Measurements from ENCODE around the gene ETFB.

Gene ETFB

DNA sequence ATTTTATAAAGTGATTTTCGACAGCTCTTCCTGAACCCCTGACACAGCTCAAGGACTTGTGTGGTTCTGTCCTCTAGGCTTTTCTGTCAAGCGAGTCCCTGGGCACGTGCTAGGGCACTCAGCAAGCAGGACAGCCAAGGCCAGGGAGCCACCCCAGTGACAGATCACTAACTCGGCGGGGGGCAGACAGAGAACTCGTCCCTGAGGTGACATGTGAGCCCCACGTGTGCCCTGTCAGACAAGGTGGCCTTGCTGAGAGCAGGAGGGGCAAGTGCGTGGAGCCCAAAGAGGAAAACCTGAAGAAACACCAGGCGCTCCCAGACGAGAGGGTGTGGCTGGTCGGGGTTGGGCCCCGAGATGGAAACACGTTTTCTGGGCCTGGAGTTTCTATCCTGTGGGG, 4.9 kb downstream of the ETFB start:
- TF ChIP-seq, protein P1, sequence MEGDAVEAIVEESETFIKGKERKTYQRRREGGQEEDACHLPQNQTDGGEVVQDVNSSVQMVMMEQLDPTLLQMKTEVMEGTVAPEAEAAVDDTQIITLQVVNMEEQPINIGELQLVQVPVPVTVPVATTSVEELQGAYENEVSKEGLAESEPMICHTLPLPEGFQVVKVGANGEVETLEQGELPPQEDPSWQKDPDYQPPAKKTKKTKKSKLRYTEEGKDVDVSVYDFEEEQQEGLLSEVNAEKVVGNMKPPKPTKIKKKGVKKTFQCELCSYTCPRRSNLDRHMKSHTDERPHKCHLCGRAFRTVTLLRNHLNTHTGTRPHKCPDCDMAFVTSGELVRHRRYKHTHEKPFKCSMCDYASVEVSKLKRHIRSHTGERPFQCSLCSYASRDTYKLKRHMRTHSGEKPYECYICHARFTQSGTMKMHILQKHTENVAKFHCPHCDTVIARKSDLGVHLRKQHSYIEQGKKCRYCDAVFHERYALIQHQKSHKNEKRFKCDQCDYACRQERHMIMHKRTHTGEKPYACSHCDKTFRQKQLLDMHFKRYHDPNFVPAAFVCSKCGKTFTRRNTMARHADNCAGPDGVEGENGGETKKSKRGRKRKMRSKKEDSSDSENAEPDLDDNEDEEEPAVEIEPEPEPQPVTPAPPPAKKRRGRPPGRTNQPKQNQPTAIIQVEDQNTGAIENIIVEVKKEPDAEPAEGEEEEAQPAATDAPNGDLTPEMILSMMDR (IDR thresholded peaks at IDR 0.05; ENCODE audit: borderline replicate concordance, control extremely low read depth, extremely low read depth, insufficient read depth, missing control alignments), result no peak
- in situ Hi-C loops (cut with MboI; ENCODE audit: low sequenced_read_pairs, unreplicated experiment), result no loop called here

DNA sequence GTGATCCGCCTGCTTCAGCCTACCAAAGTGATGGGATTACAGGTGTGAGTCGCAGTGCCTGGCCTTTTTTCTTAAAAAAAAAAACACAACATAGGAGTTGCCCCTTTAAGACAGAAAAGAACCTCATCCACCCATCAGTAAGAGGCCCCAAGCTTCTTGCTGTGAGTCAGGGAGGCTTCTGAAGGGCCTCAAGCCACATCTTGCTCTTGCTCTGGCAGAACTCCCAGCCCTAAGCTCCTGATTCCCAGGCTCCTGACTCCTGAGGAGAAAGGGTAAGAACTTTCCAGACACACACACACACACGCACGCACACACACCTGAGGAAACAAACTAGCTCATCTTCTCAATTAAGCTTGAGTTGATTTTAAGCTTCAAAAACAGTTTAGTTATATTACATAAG, 6.9 kb downstream of the ETFB start:
- TF ChIP-seq, protein P1 (IDR thresholded peaks at IDR 0.05; ENCODE audit: borderline replicate concordance, control extremely low read depth, extremely low read depth, insufficient read depth, missing control alignments), result no peak
- in situ Hi-C loops (cut with MboI; ENCODE audit: low sequenced_read_pairs, unreplicated experiment), result no loop called here
- no peak for DNase-seq (ENCODE audit: low spot score)

More for the DNA sequence above, 4.9 kb downstream of the ETFB start:
- DNase-seq (ENCODE audit: low spot score), result no peak

DNA sequence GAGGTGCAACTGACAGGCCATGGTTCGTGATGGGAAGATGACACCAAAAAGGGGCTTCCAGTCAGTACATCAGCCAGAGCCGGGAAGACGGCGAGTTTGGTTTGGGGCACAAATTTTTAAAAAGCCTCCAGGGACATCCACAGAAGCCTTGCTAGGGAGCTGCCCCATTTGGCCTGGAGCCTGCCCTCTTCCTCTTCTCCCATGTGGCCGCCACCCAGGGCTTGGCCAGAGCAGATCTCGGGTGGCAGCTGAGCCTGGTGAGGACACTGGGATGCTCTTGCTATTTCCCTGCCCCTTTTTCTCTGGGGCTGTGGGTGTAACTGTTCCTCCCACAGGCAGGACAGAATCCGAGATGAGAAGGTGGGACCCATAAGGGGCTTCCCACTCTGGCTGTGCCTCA, 8.2 kb downstream of the ETFB start:
- TF ChIP-seq, protein P1 (IDR thresholded peaks at IDR 0.05; ENCODE audit: borderline replicate concordance, control extremely low read depth, extremely low read depth, insufficient read depth, missing control alignments), result no peak
- in situ Hi-C loops (cut with MboI; ENCODE audit: low sequenced_read_pairs, unreplicated experiment), result no loop called here
- no peak for DNase-seq (ENCODE audit: low spot score)

- in situ Hi-C loops (cut with MboI; ENCODE audit: low sequenced_read_pairs, unreplicated experiment), result no loop called here
- TF ChIP-seq, protein P1 (IDR thresholded peaks at IDR 0.05; ENCODE audit: borderline replicate concordance, control extremely low read depth, extremely low read depth, insufficient read depth, missing control alignments), result no peak
- no peak for DNase-seq (ENCODE audit: low spot score)
These were observed 9.9 kb downstream of the ETFB start for GRCh38 chr19:51356159-51356801.

DNA sequence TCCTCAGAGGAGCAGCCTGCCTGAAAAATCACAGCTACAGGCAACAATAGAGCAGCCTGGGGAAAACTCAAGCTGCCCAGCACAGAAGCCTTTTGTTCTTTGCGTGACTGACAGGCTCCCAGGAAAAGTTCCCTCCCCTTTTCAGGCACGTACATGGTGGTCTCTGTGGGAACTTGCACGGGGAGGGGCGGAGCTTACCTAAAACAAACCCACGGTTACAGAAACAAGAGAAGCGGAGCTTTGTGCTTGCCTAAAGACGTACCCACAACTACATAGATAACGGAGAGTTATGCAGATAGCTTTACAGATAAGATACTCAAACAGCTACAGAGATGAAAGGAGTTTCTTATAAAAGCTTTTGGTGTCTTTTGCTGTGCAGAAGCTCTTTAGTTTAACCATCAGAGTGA, 11.4 kb downstream of the ETFB start:
- in situ Hi-C loops (cut with MboI; ENCODE audit: low sequenced_read_pairs, unreplicated experiment), result no loop called here
- TF ChIP-seq, protein P1 (IDR thresholded peaks at IDR 0.05; ENCODE audit: borderline replicate concordance, control extremely low read depth, extremely low read depth, insufficient read depth, missing control alignments), result no peak
- no peak for DNase-seq (ENCODE audit: low spot score)

- TF ChIP-seq, protein P1 (IDR thresholded peaks at IDR 0.05; ENCODE audit: borderline replicate concordance, control extremely low read depth, extremely low read depth, insufficient read depth, missing control alignments), result no peak
- in situ Hi-C loops (cut with MboI; ENCODE audit: low sequenced_read_pairs, unreplicated experiment), result no loop called here
- no peak for DNase-seq (ENCODE audit: low spot score)
These were observed 12.0 kb downstream of the ETFB start for GRCh38 chr19:51354103-51354741.
